Measurements from ENCODE around the gene CKLF.

The CKLF gene

GRCh38 chr16:66519482-66520373 lies 32.6 kb upstream of the CKLF start:
- DNase-seq: no peak

- peak in 1 of 2 experiments; percentile 32 for DNase-seq
Measured at GRCh38 chr16:66520406-66521170, 31.8 kb upstream of the CKLF start.

GRCh38 chr16:66521252-66521713 lies 31.1 kb upstream of the CKLF start:
- no peak for DNase-seq

- DNase-seq: peak; percentile 96 to 98
Measured at GRCh38 chr16:66521951-66522771, 30.2 kb upstream of the CKLF start.

GRCh38 chr16:66522816-66523590 lies 29.4 kb upstream of the CKLF start:
- no peak for DNase-seq

GRCh38 chr16:66523861-66524354 lies 28.5 kb upstream of the CKLF start:
- peak in 1 of 2 experiments; percentile 25 for DNase-seq

GRCh38 chr16:66524601-66525164 lies 27.7 kb upstream of the CKLF start:
- peak; percentile 23 to 38 for DNase-seq

- DNase-seq: no peak
Measured at GRCh38 chr16:66525396-66526180, 26.8 kb upstream of the CKLF start.

GRCh38 chr16:66528294-66528693 lies 24.1 kb upstream of the CKLF start:
- DNase-seq: no peak

- no peak for DNase-seq
Measured at GRCh38 chr16:66529475-66529874, 22.9 kb upstream of the CKLF start.

- no peak for DNase-seq
Measured at GRCh38 chr16:66534376-66534799, 18.0 kb upstream of the CKLF start.

- no peak for DNase-seq
Measured at GRCh38 chr16:66536525-66536924, 15.9 kb upstream of the CKLF start.

- DNase-seq: no peak
Measured at GRCh38 chr16:66537236-66537635, 15.1 kb upstream of the CKLF start.

GRCh38 chr16:66538910-66539309 lies 13.5 kb upstream of the CKLF start:
- no peak for DNase-seq

- no peak for DNase-seq
Measured at GRCh38 chr16:66539623-66540469, 12.5 kb upstream of the CKLF start.

GRCh38 chr16:66541388-66542355 lies 10.7 kb upstream of the CKLF start:
- no peak for DNase-seq

- DNase-seq: no peak
Measured at GRCh38 chr16:66542396-66542795, 10.0 kb upstream of the CKLF start.

GRCh38 chr16:66543541-66543940 lies 8.8 kb upstream of the CKLF start:
- no peak for DNase-seq
